OCI-LY1 (cell line): ENCODE results near the gene BTBD9.

Experiments
- H2AFZ ChIP-seq: fragments of 200-600 bp; sonication (generic), shearing (Covaris generic); 2 replicates; pipeline ENCODE4 v1.6.0; 2014; ENCODE audit warnings: antibody characterized with exemption, mild to moderate bottlenecking, low read length
- H3F3A ChIP-seq: fragments of 200-600 bp; sonication (generic), shearing (Covaris generic); 2 replicates; pipeline ENCODE4 v1.6.0; 2014; ENCODE audit warnings: mild to moderate bottlenecking, antibody characterized with exemption, low read length, moderate library complexity; ENCODE audit not compliant: insufficient read depth
- H3K27ac ChIP-seq: fragments of 200-600 bp; sonication (generic); 2 replicates; pipeline ENCODE4 v1.5.1; 2014; ENCODE audit warnings: low read length, mixed run types, mild to moderate bottlenecking, low read depth; ENCODE audit not compliant: poor library complexity, severe bottlenecking
- H3K27me3 ChIP-seq: fragments of 200-600 bp; sonication (generic); 2 replicates; pipeline ENCODE4 v1.6.0; 2014; ENCODE audit warnings: antibody characterized with exemption, mild to moderate bottlenecking, low read length, moderate library complexity; ENCODE audit not compliant: insufficient read depth
- H3K36me3 ChIP-seq: fragments of 200-600 bp; sonication (generic); 2 replicates; pipeline ENCODE4 v1.6.1; 2014; ENCODE audit warnings: mild to moderate bottlenecking, antibody characterized with exemption, low read length, moderate library complexity, mixed read lengths; ENCODE audit not compliant: insufficient read depth
- H3K4me1 ChIP-seq: fragments of 200-600 bp; sonication (generic); 2 replicates; pipeline ENCODE4 v1.5.1; 2014; ENCODE audit warnings: mild to moderate bottlenecking, low read length, moderate library complexity; ENCODE audit not compliant: insufficient read depth, severe bottlenecking
- H3K4me2 ChIP-seq: fragments of 200-600 bp; sonication (generic), shearing (Covaris generic); 2 replicates; pipeline ENCODE4 v1.6.1; 2014; ENCODE audit warnings: low read length
- H3K4me3 ChIP-seq: fragments of 200-600 bp; sonication (generic); 2 replicates; pipeline ENCODE4 v1.5.1; 2014; ENCODE audit warnings: low read length, low read depth, mild to moderate bottlenecking, mixed read lengths; ENCODE audit not compliant: poor library complexity, severe bottlenecking
- H3K79me2 ChIP-seq: fragments of 200-600 bp; shearing (Covaris generic); 2 replicates; pipeline ENCODE4 v1.6.1; 2016; ENCODE audit warnings: mixed run types, low read length, mixed read lengths; ENCODE audit not compliant: insufficient read depth
- H3K9ac ChIP-seq: fragments of 200-600 bp; sonication (generic), shearing (Covaris generic); 2 replicates; pipeline ENCODE4 v1.6.1; 2014; ENCODE audit warnings: mild to moderate bottlenecking, low read length, mixed read lengths
- H3K9me2 ChIP-seq: fragments of 200-600 bp; sonication (generic), shearing (Covaris generic); 2 replicates; pipeline ENCODE4 v1.6.1; 2014; ENCODE audit warnings: low read depth, mild to moderate bottlenecking, low read length, mixed read lengths
- H3K9me3 ChIP-seq: fragments of 200-600 bp; shearing (Covaris generic); 2 replicates; pipeline ENCODE4 v1.6.1; 2014; ENCODE audit warnings: low read length, mixed read lengths
- H4K20me1 ChIP-seq: fragments of 200-600 bp; sonication (generic), shearing (Covaris generic); 2 replicates; pipeline ENCODE4 v1.6.0; 2016; ENCODE audit warnings: mild to moderate bottlenecking, low read length; ENCODE audit not compliant: insufficient read depth
- CTCF ChIP-seq: fragments of 200-600 bp; sonication (generic), shearing (Covaris generic); IDR thresholded peaks from 2 replicates; pipeline ENCODE4 v1.5.1; 2017; ENCODE audit warnings: mild to moderate bottlenecking, antibody characterized with exemption, low read length, moderate library complexity, mixed read lengths
- EZH2 ChIP-seq: fragments of 200-600 bp; sonication (generic), shearing (Covaris generic); IDR thresholded peaks from 2 replicates; pipeline ENCODE4 v1.8.0; 2017; ENCODE audit warnings: borderline replicate concordance, mixed run types, mild to moderate bottlenecking, antibody characterized with exemption, low read length, moderate library complexity, mixed read lengths

Gene BTBD9

DNA sequence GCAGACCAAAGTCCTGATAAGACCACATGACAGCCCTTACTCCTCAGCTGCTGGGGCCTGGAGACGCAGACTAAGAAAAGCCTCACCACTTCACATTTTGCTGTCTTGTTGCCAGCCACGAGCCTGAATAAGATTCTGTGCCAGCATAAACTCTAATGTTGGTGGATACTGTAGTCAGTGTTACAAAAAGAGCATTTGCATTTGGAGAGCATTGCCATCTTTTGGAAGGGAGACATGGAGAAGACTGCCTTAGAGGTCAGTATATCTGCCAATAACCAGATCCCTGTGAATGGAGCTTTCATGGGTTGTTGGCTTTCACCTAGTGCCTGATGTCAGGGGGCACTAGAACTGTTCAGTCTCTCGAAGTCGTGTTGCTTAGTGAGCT, 505.0 kb downstream of the BTBD9 start:
- Histone ChIP-seq H3K79me2 (no peaks in the 10 kb centered on the region), H3K4me1 (no peaks in the 10 kb centered on the region), H3K36me3 (no peaks in the 10 kb centered on the region), H3F3A (no peaks in the 10 kb centered on the region), H3K9me2 (no peaks in the 10 kb centered on the region), H3K27me3 (no peaks in the 10 kb centered on the region), H3K4me3 (no peak overlapping the region), H3K27ac (no peak overlapping the region), H3K4me2 (no peak overlapping the region), H4K20me1 (no peaks in the 10 kb centered on the region), H3K9me3 (no peaks in the 10 kb centered on the region), H3K9ac (no peak overlapping the region), H2AFZ (no peak overlapping the region)
- no peak for TF ChIP-seq EZH2
- no peak for TF ChIP-seq CTCF

DNA sequence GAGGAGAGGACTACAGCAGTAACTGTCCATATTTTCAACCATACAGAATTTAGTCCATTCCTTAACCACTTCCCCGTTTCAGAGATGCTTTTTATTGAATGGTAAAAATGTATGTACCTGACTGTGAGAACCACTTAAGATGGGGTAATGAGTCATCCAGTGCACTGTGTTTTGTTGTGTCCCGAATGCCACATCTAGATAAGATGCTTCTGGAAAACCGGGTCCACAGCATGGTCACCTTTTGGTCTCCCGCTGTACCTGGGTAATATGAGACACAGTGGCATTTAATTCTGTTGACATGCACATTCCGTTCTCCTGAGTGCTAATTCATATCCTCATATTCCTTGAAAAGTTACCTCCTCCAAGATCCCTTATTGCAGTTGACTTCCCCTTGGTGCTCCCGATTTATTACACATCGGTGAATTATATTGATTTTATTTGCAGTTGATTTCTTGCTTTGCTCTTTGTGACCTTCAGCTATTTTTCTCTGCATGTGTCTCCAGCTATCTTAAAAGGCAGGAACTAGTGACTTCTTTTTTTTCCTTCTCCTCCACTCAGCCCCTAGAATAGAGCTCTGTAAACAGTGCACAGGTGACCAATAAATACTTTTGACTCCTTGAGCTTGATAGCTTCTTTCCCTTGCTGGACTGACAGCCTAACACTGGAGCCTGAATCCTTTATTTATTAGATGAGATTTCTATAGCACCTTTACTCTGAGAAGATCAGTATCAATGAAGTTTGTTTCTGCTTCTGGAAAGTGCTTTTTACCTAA, 505.6 kb downstream of the BTBD9 start:
- H3K79me2 ChIP-seq = no peaks in the 10 kb centered on the region
- no peaks in the 10 kb centered on the region for H4K20me1 ChIP-seq
- no peaks in the 10 kb centered on the region for H3K36me3 ChIP-seq

GRCh38 chr6:38131527-38131965, 508.2 kb downstream of the BTBD9 start:
- Histone ChIP-seq H4K20me1 (no peaks in the 10 kb centered on the region), H2AFZ (no peak overlapping the region), H3K4me1 (no peaks in the 10 kb centered on the region), H3K9ac (no peak overlapping the region), H3K9me2 (no peaks in the 10 kb centered on the region), H3K4me2 (no peak overlapping the region), H3K79me2 (no peaks in the 10 kb centered on the region), H3F3A (no peaks in the 10 kb centered on the region), H3K27ac (no peak overlapping the region), H3K27me3 (no peaks in the 10 kb centered on the region), H3K9me3 (no peaks in the 10 kb centered on the region), H3K4me3 (no peak overlapping the region), H3K36me3 (no peaks in the 10 kb centered on the region)
- no peak for TF ChIP-seq CTCF
- TF ChIP-seq EZH2 = no peak

More for the DNA sequence above, 505.6 kb downstream of the BTBD9 start:
- Histone ChIP-seq H3K27ac (no peak overlapping the region), H3F3A (no peaks in the 10 kb centered on the region), H3K9me3 (no peaks in the 10 kb centered on the region), H2AFZ (no peak overlapping the region), H3K27me3 (no peaks in the 10 kb centered on the region), H3K4me1 (no peaks in the 10 kb centered on the region), H3K4me3 (no peak overlapping the region), H3K9ac (no peak overlapping the region), H3K4me2 (no peak overlapping the region), H3K9me2 (no peaks in the 10 kb centered on the region)
- TF ChIP-seq CTCF = no peak
- TF ChIP-seq EZH2 = no peak
